ENCODE results near the gene SF3B5.

DNA sequence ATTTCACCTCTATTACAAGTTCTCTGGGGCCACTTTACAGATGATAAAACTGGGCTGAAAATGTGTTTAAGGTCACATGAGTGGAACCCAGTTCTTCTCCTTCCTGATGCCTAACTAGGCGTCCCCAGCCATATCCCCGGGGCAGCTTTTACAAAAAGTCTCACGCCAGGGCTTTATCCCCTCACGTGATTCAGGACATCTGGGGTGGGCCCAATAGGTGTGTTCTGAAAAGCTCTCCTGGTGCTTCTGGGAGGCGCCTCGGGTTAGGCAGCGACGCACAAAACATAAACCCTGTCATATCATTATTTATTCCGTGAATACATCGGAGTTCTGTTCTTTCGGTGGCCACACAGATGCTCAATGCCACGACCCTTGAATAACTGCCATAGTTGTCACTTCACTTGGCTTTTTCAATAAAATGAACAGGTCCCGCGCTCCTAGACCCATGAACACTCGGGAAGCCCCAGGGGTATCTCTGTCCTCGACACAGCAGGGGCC is 32.1 kb downstream of the SF3B5 start:
- TF ChIP-seq, protein P1, sequence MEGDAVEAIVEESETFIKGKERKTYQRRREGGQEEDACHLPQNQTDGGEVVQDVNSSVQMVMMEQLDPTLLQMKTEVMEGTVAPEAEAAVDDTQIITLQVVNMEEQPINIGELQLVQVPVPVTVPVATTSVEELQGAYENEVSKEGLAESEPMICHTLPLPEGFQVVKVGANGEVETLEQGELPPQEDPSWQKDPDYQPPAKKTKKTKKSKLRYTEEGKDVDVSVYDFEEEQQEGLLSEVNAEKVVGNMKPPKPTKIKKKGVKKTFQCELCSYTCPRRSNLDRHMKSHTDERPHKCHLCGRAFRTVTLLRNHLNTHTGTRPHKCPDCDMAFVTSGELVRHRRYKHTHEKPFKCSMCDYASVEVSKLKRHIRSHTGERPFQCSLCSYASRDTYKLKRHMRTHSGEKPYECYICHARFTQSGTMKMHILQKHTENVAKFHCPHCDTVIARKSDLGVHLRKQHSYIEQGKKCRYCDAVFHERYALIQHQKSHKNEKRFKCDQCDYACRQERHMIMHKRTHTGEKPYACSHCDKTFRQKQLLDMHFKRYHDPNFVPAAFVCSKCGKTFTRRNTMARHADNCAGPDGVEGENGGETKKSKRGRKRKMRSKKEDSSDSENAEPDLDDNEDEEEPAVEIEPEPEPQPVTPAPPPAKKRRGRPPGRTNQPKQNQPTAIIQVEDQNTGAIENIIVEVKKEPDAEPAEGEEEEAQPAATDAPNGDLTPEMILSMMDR (optimal IDR thresholded peaks at IDR 0.05 in 1 of 3, IDR thresholded peaks at IDR 0.05 in 1 of 3, conservative IDR thresholded peaks at IDR 0.05 in 1 of 3; ENCODE audit: extremely low read depth in 1 of 3, insufficient read depth in 2 of 3, low read length in 3 of 3), result no peak
- TF ChIP-seq EZH2 (IDR thresholded peaks at IDR 0.05; ENCODE audit: low read length), result peak; percentile 84

All from keratinocyte (primary cell).